ENCODE measurements around the gene CLDND1. TPM values are rescaled to one million over a fixed set of nuclear protein-coding genes. Genes with fewer than 3 reads are reported as not detected.
A peak's percentile ranks its signal among the peaks of the same experiment; 100 is the strongest.

Gene CLDND1
- total and polyA plus RNA-seq, 2 experiments from 2014 or later = 59.8 to 92.7 TPM

- no peak for TF ChIP-seq REST (IDR thresholded peaks at IDR 0.05; ENCODE audit: unreplicated experiment)
These were observed 10.2 kb upstream of the CLDND1 start (continued) for GRCh38 chr3:98532709-98533571.

- Histone ChIP-seq H3K4me2 (no peak overlapping the region), H3K9me2 (ENCODE audit: insufficient read depth) (no peaks in the 10 kb centered on the region), H3K27me3 (ENCODE audit: insufficient read depth) (no peaks in the 10 kb centered on the region), H3F3A (replicated peaks; ENCODE audit: low read depth) (no peaks in the 10 kb centered on the region), H3K27ac (ENCODE audit: low read depth) (no peak overlapping the region), H3K79me2 (replicated peaks; ENCODE audit: insufficient read depth) (no peaks in the 10 kb centered on the region), H2AFZ (peak overlapping the region; percentile 52; the same call in 1 of the 2 replicates), H3K36me3 (ENCODE audit: insufficient read depth) (no peaks in the 10 kb centered on the region), H4K20me1 (replicated peaks; ENCODE audit: insufficient read depth) (no peaks in the 10 kb centered on the region), H3K4me3 (no peak overlapping the region), H3K4me1 (ENCODE audit: insufficient read depth) (no peaks in the 10 kb centered on the region)
- DNase-seq (ENCODE audit: low spot score) = no peak
- Mint-ChIP-seq H3K9me3 (no peaks in the 10 kb centered on the region), H3K4me3 (no peak overlapping the region), H3K4me1 (peaks cover 3% of the 10 kb centered on the region; the same call in 2 of the 3 replicates), H3K27ac (no peak overlapping the region), H3K27me3 (ENCODE audit: insufficient read depth, low read depth, poor library complexity) (peaks cover 2% of the 10 kb centered on the region), H3K36me3 (ENCODE audit: low read depth) (no peaks in the 10 kb centered on the region)
- no peak for ATAC-seq
- no peak for TF ChIP-seq STAT1 (IDR thresholded peaks at IDR 0.05; ENCODE audit: unreplicated experiment)
- TF ChIP-seq ZNF331 (CRISPR knock-in tag; IDR thresholded peaks at IDR 0.05; ENCODE audit: low read depth) = no peak
- no peak for TF ChIP-seq EZH2phosphoT487 (IDR thresholded peaks at IDR 0.05; ENCODE audit: unreplicated experiment)
- TF ChIP-seq EZH2 (IDR thresholded peaks at IDR 0.05; ENCODE audit: low read depth, unreplicated experiment) = no peak
- no peak for TF ChIP-seq REST (IDR thresholded peaks at IDR 0.05; ENCODE audit: unreplicated experiment)
- no peak for TF ChIP-seq JUNB (IDR thresholded peaks at IDR 0.05; ENCODE audit: unreplicated experiment)
- no peak for TF ChIP-seq CTCF (conservative IDR thresholded peaks at IDR 0.05; ENCODE audit: low read depth in 2 of 2)
- TF ChIP-seq ETS1 (IDR thresholded peaks at IDR 0.05) = no peak
- no peak for TF ChIP-seq CREB1 (CRISPR knock-in tag; IDR thresholded peaks at IDR 0.05; ENCODE audit: low read depth)
- no peak for TF ChIP-seq NANOG (IDR thresholded peaks at IDR 0.05; ENCODE audit: borderline replicate concordance)
- no peak for TF ChIP-seq ZNF114 (CRISPR knock-in tag; IDR thresholded peaks at IDR 0.05)
- TF ChIP-seq POLR2AphosphoS5 (IDR thresholded peaks at IDR 0.05; ENCODE audit: low read depth) = no peak
These were observed 9.6 kb upstream of the CLDND1 start for GRCh38 chr3:98532275-98532637.

All from GM23338 (cell line).